WTC11 (cell line): ENCODE measurements around the gene DMAC1. TPM values are rescaled to one million over a fixed set of nuclear protein-coding genes. Genes with fewer than 3 reads are reported as not detected.

ENCODE experiments used
- ATAC-seq: fragments of 200-7000 bp; cut with Tn5 transposase; 2 replicates; pipeline ENCODE4 v1.10.0; 2021; ENCODE audit warnings: mild to moderate bottlenecking, moderate library complexity
- CTCF ChIA-PET: fragments of 300-600 bp; sonication (Branson Sonifier 250); formaldehyde crosslinking; loops from one replicate; lab custom pipeline; 2021; ENCODE audit warnings: antibody characterized with exemption; lab: Charles Lee
- POLR2A ChIA-PET: fragments of 350-600 bp; sonication (Branson Sonifier 250); formaldehyde crosslinking; loops from one replicate; lab custom pipeline; 2021; ENCODE audit warnings: antibody characterized with exemption; lab: Charles Lee
- DNase-seq: peaks from one replicate; pipeline ENCODE4 v3.0.0; 2021; ENCODE audit warnings: low spot score
- H3K27ac Mint-ChIP-seq: 2 replicates; pipeline ENCODE4 v1.8.0; 2021; ENCODE audit warnings: mixed read lengths
- H3K27me3 Mint-ChIP-seq: 2 replicates; pipeline ENCODE4 v1.8.0; 2021; ENCODE audit warnings: low read depth, mild to moderate bottlenecking, moderate library complexity, mixed read lengths
- H3K36me3 Mint-ChIP-seq: 2 replicates; pipeline ENCODE4 v1.8.0; 2021; ENCODE audit warnings: mixed read lengths
- H3K4me1 Mint-ChIP-seq: 2 replicates; pipeline ENCODE4 v1.8.0; 2022; ENCODE audit warnings: mixed read lengths
- H3K4me3 Mint-ChIP-seq: 2 replicates; pipeline ENCODE4 v1.8.0; 2021; ENCODE audit warnings: mild to moderate bottlenecking, moderate library complexity, mixed read lengths
- H3K9me3 Mint-ChIP-seq: 2 replicates; pipeline ENCODE4 v1.8.0; 2021; ENCODE audit warnings: mixed read lengths
- ESRRA ChIP-seq: sonication (generic); formaldehyde crosslinking; IDR thresholded peaks from 2 replicates; pipeline ENCODE4 v1.8.1; 2022; ENCODE audit warnings: mild to moderate bottlenecking, missing genetic modification reagents, borderline replicate concordance
- ETV6 ChIP-seq: sonication (generic); formaldehyde crosslinking; IDR thresholded peaks from 2 replicates; pipeline ENCODE4 v1.8.1; 2022; ENCODE audit warnings: mild to moderate bottlenecking, missing genetic modification reagents
- GABPB1 ChIP-seq: sonication (generic); formaldehyde crosslinking; IDR thresholded peaks from 2 replicates; pipeline ENCODE4 v1.8.1; 2023; ENCODE audit warnings: mild to moderate bottlenecking, missing genetic modification reagents
- NR1H2 ChIP-seq: sonication (generic); formaldehyde crosslinking; IDR thresholded peaks from 2 replicates; pipeline ENCODE4 v1.9.0; 2021; ENCODE audit warnings: mild to moderate bottlenecking, moderate library complexity, missing genetic modification reagents
- OVOL2 ChIP-seq: fragments of 250-450 bp; sonication (Bioruptor Pico); IDR thresholded peaks from 2 replicates; pipeline ENCODE4 v1.9.0; 2021; ENCODE audit warnings: mild to moderate bottlenecking, borderline replicate concordance
- PRRX2 ChIP-seq: fragments of 250-450 bp; sonication (Bioruptor Pico); IDR thresholded peaks from 2 replicates; pipeline ENCODE4 v1.8.0; 2021; ENCODE audit warnings: mild to moderate bottlenecking
- TEAD4 ChIP-seq: sonication (generic); formaldehyde crosslinking; IDR thresholded peaks from 2 replicates; pipeline ENCODE4 v1.8.0; 2022; ENCODE audit warnings: mild to moderate bottlenecking, missing genetic modification reagents
- ZNF138 ChIP-seq: sonication (generic); formaldehyde crosslinking; conservative IDR thresholded peaks from 2 replicates; pipeline ENCODE4 v1.8.1; 2022; ENCODE audit warnings: mild to moderate bottlenecking, moderate library complexity, missing genetic modification reagents
- ZNF317 ChIP-seq: sonication (generic); formaldehyde crosslinking; IDR thresholded peaks from 2 replicates; pipeline ENCODE4 v1.8.1; 2023; ENCODE audit warnings: low read depth, mild to moderate bottlenecking, moderate library complexity, missing genetic modification reagents, borderline replicate concordance
- ZNF416 ChIP-seq: fragments of 250-450 bp; sonication (Bioruptor Pico); IDR thresholded peaks from 2 replicates; pipeline ENCODE4 v1.9.0; 2021; ENCODE audit warnings: mild to moderate bottlenecking, inconsistent platforms
- ZNF671 ChIP-seq: fragments of 250-450 bp; sonication (Bioruptor Pico); IDR thresholded peaks from 2 replicates; pipeline ENCODE4 v1.8.0; 2021; ENCODE audit warnings: mild to moderate bottlenecking
- total RNA-seq: library from RNA; stranded (reverse); gene quantifications from 3 replicates; pipeline ENCODE4 v1.2.3, GENCODE V29; 2021
- TF ChIP-seq, protein P1 (sequence below): sonication (generic); formaldehyde crosslinking; IDR thresholded peaks from 2 replicates; pipeline ENCODE4 v1.8.1; 2022; ENCODE audit warnings: low read depth, mild to moderate bottlenecking, moderate library complexity, missing genetic modification reagents, borderline replicate concordance
- TF ChIP-seq, protein P2 (sequence below): fragments of 250-450 bp; sonication (Bioruptor Pico); IDR thresholded peaks from 2 replicates; pipeline ENCODE4 v1.8.0; 2021; ENCODE audit warnings: mild to moderate bottlenecking
- TF ChIP-seq, protein P3 (sequence below): sonication (generic); formaldehyde crosslinking; IDR thresholded peaks from 2 replicates; pipeline ENCODE4 v1.8.0; 2023; ENCODE audit warnings: mild to moderate bottlenecking, missing genetic modification reagents
- TF ChIP-seq, protein P4 (sequence below): fragments of 250-450 bp; sonication (Bioruptor Pico); IDR thresholded peaks from 2 replicates; pipeline ENCODE4 v1.9.0; 2021; ENCODE audit warnings: mild to moderate bottlenecking
- TF ChIP-seq, protein P5 (sequence below): sonication (generic); formaldehyde crosslinking; IDR thresholded peaks from 2 replicates; pipeline ENCODE4 v1.8.0; 2023; ENCODE audit warnings: missing genetic modification reagents, mild to moderate bottlenecking, borderline replicate concordance

DMAC1 gene
- total RNA-seq, 1 experiment from 2014 or later: 71.2 TPM

DNA sequence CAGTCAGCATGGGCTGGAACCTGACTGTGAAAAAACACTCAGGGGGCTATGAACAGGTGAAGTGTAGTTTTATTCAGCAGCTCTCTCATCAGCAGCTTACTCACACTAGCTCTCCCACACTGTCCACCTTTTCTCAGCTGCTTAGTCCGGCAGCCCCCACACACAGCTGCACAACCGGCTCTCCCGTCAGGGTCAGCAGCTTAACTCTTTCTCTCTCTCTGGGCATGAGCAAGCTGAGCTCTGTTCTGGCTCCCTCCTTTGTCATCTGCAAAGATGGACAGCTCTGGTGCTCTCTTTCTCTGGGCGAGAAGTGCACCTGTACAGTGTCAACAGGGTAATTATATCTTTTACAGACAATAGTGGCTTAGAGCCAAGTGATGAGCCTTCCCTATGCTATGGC lies 8.2 kb downstream of the DMAC1 start:
- H3K36me3 Mint-ChIP-seq: peaks cover 40% of the 10 kb centered on the region
- CTCF ChIA-PET: no interaction called here
- TF ChIP-seq, protein P1, sequence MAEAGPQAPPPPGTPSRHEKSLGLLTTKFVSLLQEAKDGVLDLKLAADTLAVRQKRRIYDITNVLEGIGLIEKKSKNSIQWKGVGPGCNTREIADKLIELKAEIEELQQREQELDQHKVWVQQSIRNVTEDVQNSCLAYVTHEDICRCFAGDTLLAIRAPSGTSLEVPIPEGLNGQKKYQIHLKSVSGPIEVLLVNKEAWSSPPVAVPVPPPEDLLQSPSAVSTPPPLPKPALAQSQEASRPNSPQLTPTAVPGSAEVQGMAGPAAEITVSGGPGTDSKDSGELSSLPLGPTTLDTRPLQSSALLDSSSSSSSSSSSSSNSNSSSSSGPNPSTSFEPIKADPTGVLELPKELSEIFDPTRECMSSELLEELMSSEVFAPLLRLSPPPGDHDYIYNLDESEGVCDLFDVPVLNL (CRISPR knock-in tag): no peak
- TF ChIP-seq OVOL2 (CRISPR knock-in tag) (no peak), NR1H2 (no peak), ESRRA (no peak), PRRX2 (CRISPR knock-in tag) (no peak), GABPB1 (CRISPR knock-in tag) (no peak), ZNF317 (CRISPR knock-in tag) (no peak)
- TF ChIP-seq, protein P2, sequence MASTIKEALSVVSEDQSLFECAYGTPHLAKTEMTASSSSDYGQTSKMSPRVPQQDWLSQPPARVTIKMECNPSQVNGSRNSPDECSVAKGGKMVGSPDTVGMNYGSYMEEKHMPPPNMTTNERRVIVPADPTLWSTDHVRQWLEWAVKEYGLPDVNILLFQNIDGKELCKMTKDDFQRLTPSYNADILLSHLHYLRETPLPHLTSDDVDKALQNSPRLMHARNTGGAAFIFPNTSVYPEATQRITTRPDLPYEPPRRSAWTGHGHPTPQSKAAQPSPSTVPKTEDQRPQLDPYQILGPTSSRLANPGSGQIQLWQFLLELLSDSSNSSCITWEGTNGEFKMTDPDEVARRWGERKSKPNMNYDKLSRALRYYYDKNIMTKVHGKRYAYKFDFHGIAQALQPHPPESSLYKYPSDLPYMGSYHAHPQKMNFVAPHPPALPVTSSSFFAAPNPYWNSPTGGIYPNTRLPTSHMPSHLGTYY (CRISPR knock-in tag): no peak
- TF ChIP-seq, protein P3, sequence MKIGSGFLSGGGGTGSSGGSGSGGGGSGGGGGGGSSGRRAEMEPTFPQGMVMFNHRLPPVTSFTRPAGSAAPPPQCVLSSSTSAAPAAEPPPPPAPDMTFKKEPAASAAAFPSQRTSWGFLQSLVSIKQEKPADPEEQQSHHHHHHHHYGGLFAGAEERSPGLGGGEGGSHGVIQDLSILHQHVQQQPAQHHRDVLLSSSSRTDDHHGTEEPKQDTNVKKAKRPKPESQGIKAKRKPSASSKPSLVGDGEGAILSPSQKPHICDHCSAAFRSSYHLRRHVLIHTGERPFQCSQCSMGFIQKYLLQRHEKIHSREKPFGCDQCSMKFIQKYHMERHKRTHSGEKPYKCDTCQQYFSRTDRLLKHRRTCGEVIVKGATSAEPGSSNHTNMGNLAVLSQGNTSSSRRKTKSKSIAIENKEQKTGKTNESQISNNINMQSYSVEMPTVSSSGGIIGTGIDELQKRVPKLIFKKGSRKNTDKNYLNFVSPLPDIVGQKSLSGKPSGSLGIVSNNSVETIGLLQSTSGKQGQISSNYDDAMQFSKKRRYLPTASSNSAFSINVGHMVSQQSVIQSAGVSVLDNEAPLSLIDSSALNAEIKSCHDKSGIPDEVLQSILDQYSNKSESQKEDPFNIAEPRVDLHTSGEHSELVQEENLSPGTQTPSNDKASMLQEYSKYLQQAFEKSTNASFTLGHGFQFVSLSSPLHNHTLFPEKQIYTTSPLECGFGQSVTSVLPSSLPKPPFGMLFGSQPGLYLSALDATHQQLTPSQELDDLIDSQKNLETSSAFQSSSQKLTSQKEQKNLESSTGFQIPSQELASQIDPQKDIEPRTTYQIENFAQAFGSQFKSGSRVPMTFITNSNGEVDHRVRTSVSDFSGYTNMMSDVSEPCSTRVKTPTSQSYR (CRISPR knock-in tag): no peak
- TF ChIP-seq, protein P4, sequence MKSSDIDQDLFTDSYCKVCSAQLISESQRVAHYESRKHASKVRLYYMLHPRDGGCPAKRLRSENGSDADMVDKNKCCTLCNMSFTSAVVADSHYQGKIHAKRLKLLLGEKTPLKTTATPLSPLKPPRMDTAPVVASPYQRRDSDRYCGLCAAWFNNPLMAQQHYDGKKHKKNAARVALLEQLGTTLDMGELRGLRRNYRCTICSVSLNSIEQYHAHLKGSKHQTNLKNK (CRISPR knock-in tag): no peak

DNA sequence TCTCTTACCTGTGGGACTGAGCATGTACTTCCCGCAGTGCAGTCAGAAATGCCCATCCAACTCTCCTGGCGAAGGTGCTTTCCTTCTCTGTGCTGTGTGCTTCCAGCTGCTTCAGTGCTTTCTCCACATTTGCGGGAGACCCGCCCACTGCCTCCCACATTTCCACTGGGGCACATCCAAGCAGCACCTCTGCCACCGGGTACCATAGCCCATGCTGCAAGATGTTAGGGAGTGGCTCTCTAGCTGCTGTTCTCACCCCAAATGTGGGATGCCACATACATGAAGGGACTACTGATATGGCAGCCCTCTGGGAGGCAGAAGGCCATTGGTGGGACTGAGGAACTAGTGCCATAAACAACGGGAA lies 8.8 kb downstream of the DMAC1 start:
- ATAC-seq: no peak
- Mint-ChIP-seq H3K27me3 (no peaks in the 10 kb centered on the region), H3K27ac (no peak overlapping the region), H3K4me3 (no peak overlapping the region), H3K9me3 (no peaks in the 10 kb centered on the region), H3K4me1 (no peaks in the 10 kb centered on the region), H3K36me3 (peaks cover 34% of the 10 kb centered on the region)
- POLR2A ChIA-PET: no interaction called here
- DNase-seq: no peak
- no peak for TF ChIP-seq ZNF416 (CRISPR knock-in tag)
- TF ChIP-seq, protein P5, sequence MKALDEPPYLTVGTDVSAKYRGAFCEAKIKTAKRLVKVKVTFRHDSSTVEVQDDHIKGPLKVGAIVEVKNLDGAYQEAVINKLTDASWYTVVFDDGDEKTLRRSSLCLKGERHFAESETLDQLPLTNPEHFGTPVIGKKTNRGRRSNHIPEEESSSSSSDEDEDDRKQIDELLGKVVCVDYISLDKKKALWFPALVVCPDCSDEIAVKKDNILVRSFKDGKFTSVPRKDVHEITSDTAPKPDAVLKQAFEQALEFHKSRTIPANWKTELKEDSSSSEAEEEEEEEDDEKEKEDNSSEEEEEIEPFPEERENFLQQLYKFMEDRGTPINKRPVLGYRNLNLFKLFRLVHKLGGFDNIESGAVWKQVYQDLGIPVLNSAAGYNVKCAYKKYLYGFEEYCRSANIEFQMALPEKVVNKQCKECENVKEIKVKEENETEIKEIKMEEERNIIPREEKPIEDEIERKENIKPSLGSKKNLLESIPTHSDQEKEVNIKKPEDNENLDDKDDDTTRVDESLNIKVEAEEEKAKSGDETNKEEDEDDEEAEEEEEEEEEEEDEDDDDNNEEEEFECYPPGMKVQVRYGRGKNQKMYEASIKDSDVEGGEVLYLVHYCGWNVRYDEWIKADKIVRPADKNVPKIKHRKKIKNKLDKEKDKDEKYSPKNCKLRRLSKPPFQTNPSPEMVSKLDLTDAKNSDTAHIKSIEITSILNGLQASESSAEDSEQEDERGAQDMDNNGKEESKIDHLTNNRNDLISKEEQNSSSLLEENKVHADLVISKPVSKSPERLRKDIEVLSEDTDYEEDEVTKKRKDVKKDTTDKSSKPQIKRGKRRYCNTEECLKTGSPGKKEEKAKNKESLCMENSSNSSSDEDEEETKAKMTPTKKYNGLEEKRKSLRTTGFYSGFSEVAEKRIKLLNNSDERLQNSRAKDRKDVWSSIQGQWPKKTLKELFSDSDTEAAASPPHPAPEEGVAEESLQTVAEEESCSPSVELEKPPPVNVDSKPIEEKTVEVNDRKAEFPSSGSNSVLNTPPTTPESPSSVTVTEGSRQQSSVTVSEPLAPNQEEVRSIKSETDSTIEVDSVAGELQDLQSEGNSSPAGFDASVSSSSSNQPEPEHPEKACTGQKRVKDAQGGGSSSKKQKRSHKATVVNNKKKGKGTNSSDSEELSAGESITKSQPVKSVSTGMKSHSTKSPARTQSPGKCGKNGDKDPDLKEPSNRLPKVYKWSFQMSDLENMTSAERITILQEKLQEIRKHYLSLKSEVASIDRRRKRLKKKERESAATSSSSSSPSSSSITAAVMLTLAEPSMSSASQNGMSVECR: no peak
- no peak for TF ChIP-seq ETV6 (CRISPR knock-in tag)
- no peak for TF ChIP-seq ZNF138 (CRISPR knock-in tag)
- no peak for TF ChIP-seq TEAD4
- no peak for TF ChIP-seq ZNF671 (CRISPR knock-in tag)
- CTCF ChIA-PET: no interaction called here

More for the DNA sequence above, 8.2 kb downstream of the DMAC1 start:
- H3K27ac Mint-ChIP-seq: no peak overlapping the region
- no peak overlapping the region for H3K4me3 Mint-ChIP-seq
- no peak for DNase-seq
- POLR2A ChIA-PET: no interaction called here
- H3K9me3 Mint-ChIP-seq: no peaks in the 10 kb centered on the region
- H3K27me3 Mint-ChIP-seq: no peaks in the 10 kb centered on the region
- no peaks in the 10 kb centered on the region for H3K4me1 Mint-ChIP-seq
- no peak for ATAC-seq
